Fibroblast of skin of scalp (primary cell): Measurements from ENCODE around the gene NHLRC2.
A peak's percentile ranks its signal among the peaks of the same experiment; 100 is the strongest.

ENCODE experiments used
- DNase-seq: peaks from one replicate; pipeline ENCODE4 v3.0.0-alpha.2; 2013

NHLRC2 gene

GRCh38 chr10:113945075-113945686, 90.7 kb downstream of the NHLRC2 start:
- DNase-seq: peak; percentile 76

- DNase-seq: no peak
Observed at GRCh38 chr10:113945687-113946085, 91.2 kb downstream of the NHLRC2 start.

GRCh38 chr10:113947184-113948041, 93.0 kb downstream of the NHLRC2 start:
- peak; percentile 5 for DNase-seq

GRCh38 chr10:113948048-113948447, 93.6 kb downstream of the NHLRC2 start:
- DNase-seq: no peak

GRCh38 chr10:113950268-113950667, 95.8 kb downstream of the NHLRC2 start:
- no peak for DNase-seq

- DNase-seq: no peak
Observed at GRCh38 chr10:113953505-113954272, 99.2 kb downstream of the NHLRC2 start.

- DNase-seq: no peak
Observed at GRCh38 chr10:113954409-113954808, 99.9 kb downstream of the NHLRC2 start.

- DNase-seq: peak; percentile 94
Observed at GRCh38 chr10:113957013-113957412, 102.6 kb downstream of the NHLRC2 start.

- peak; percentile 91 for DNase-seq
Observed at GRCh38 chr10:113958631-113959382, 104.3 kb downstream of the NHLRC2 start.

- DNase-seq: no peak
Observed at GRCh38 chr10:113959383-113959760, 104.9 kb downstream of the NHLRC2 start.

GRCh38 chr10:113960617-113961181, 106.2 kb downstream of the NHLRC2 start:
- DNase-seq: no peak

GRCh38 chr10:113961182-113962031, 106.9 kb downstream of the NHLRC2 start:
- no peak for DNase-seq

- DNase-seq: no peak
Observed at GRCh38 chr10:113965077-113965476, 110.6 kb downstream of the NHLRC2 start.

- DNase-seq: no peak
Observed at GRCh38 chr10:113965683-113966082, 111.2 kb downstream of the NHLRC2 start.
